GM12891 (cell line): ENCODE data around the gene FRMD3.

Experiments used
- PAX5 ChIP-seq: IDR thresholded peaks from 2 replicates; pipeline ENCODE4 v1.6.1; 2011; ENCODE audit warnings: low read length, moderate library complexity, mild to moderate bottlenecking; ENCODE audit not compliant: insufficient read depth, severe bottlenecking
- POLR2A ChIP-seq: IDR thresholded peaks from 2 replicates; pipeline ENCODE4 v1.6.1; 2011; ENCODE audit warnings: low read depth, low read length, control low read depth
- POLR2AphosphoS5 ChIP-seq: IDR thresholded peaks from 2 replicates; pipeline ENCODE4 v1.6.1; 2011; ENCODE audit warnings: low read depth, low read length, control low read depth
- SPI1 ChIP-seq: IDR thresholded peaks from 2 replicates; pipeline ENCODE4 v1.6.1; 2011; ENCODE audit warnings: low read depth, low read length, control low read depth
- TAF1 ChIP-seq: IDR thresholded peaks from 2 replicates; pipeline ENCODE4 v1.6.1; 2011; ENCODE audit warnings: low read depth, low read length, control low read depth

DNA sequence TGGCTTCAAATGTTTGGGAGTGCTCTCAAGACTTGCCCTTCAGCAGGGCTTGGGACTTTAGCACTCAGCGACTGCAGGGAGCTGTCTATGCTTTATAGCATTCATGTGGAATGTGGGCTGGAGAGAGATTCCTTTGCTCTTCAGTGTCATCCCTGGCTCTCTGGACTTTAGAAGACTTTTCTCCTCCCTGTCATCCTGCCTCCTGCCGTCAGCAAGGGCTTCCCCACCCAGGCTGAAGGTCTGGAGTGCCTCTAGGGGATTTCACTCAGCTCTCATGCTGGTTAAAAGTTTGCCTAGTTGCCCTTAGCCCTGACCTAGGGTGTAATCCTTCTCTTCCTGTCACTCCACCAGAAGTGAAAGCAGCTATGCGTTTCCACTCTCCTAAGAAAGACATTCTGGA is 210.9 kb downstream of the FRMD3 start:
- TF ChIP-seq POLR2AphosphoS5 (no peak), POLR2A (no peak), TAF1 (no peak), SPI1 (no peak), PAX5 (no peak)
